Measurements from ENCODE around the gene APLF.
"Not testable (repeated sequence)": the region's sequence is repeated elsewhere in the genome, so short reads cannot be mapped to it uniquely, and the experiment has no call there.

APLF gene

GRCh38 chr2:68512326-68512725 lies 44.9 kb downstream of the APLF start:
- Histone ChIP-seq H3K36me3 (ENCODE audit: control insufficient read depth, insufficient read depth, low read length) (no peaks in the 10 kb centered on the region), H3K27ac (ENCODE audit: low read depth, low read length) (no peak overlapping the region), H3K27me3 (ENCODE audit: control insufficient read depth, insufficient read depth, low read length) (no peaks in the 10 kb centered on the region), H3K9me3 (ENCODE audit: control insufficient read depth, insufficient read depth, low read length) (no peaks in the 10 kb centered on the region), H3K9ac (ENCODE audit: low read depth, low read length) (no peak overlapping the region), H3K4me1 (ENCODE audit: control insufficient read depth, insufficient read depth, low read length) (no peaks in the 10 kb centered on the region), H3K4me3 (ENCODE audit: low read depth, low read length) (no peak overlapping the region)

- no peak overlapping the region for H3K27ac ChIP-seq (ENCODE audit: low read depth, low read length)
- no peaks in the 10 kb centered on the region for H3K36me3 ChIP-seq (ENCODE audit: control insufficient read depth, insufficient read depth, low read length)
- no peaks in the 10 kb centered on the region for H3K4me1 ChIP-seq (ENCODE audit: control insufficient read depth, insufficient read depth, low read length)
- no peaks in the 10 kb centered on the region for H3K27me3 ChIP-seq (ENCODE audit: control insufficient read depth, insufficient read depth, low read length)
- no peaks in the 10 kb centered on the region for H3K9me3 ChIP-seq (ENCODE audit: control insufficient read depth, insufficient read depth, low read length)
- no peak overlapping the region for H3K4me3 ChIP-seq (ENCODE audit: low read depth, low read length)
- H3K9ac ChIP-seq (ENCODE audit: low read depth, low read length), result no peak overlapping the region
Measured at GRCh38 chr2:68512966-68513365, 45.6 kb downstream of the APLF start.

GRCh38 chr2:68514316-68514929 lies 47.0 kb downstream of the APLF start:
- Histone ChIP-seq H3K4me3 (ENCODE audit: low read depth, low read length) (no peak overlapping the region), H3K27me3 (ENCODE audit: control insufficient read depth, insufficient read depth, low read length) (no peaks in the 10 kb centered on the region), H3K9ac (ENCODE audit: low read depth, low read length) (no peak overlapping the region), H3K4me1 (ENCODE audit: control insufficient read depth, insufficient read depth, low read length) (no peaks in the 10 kb centered on the region), H3K36me3 (ENCODE audit: control insufficient read depth, insufficient read depth, low read length) (no peaks in the 10 kb centered on the region), H3K27ac (ENCODE audit: low read depth, low read length) (no peak overlapping the region), H3K9me3 (ENCODE audit: control insufficient read depth, insufficient read depth, low read length) (no peaks in the 10 kb centered on the region)

- Histone ChIP-seq H3K9me3 (ENCODE audit: control insufficient read depth, insufficient read depth, low read length) (no peaks in the 10 kb centered on the region), H3K9ac (ENCODE audit: low read depth, low read length) (no peak overlapping the region), H3K27me3 (ENCODE audit: control insufficient read depth, insufficient read depth, low read length) (no peaks in the 10 kb centered on the region), H3K4me1 (ENCODE audit: control insufficient read depth, insufficient read depth, low read length) (no peaks in the 10 kb centered on the region), H3K36me3 (ENCODE audit: control insufficient read depth, insufficient read depth, low read length) (no peaks in the 10 kb centered on the region), H3K27ac (ENCODE audit: low read depth, low read length) (no peak overlapping the region), H3K4me3 (ENCODE audit: low read depth, low read length) (no peak overlapping the region)
Measured at GRCh38 chr2:68516051-68516955, 48.9 kb downstream of the APLF start.

GRCh38 chr2:68519236-68519635 lies 51.9 kb downstream of the APLF start:
- H3K27me3 ChIP-seq (ENCODE audit: control insufficient read depth, insufficient read depth, low read length), result no peaks in the 10 kb centered on the region
- no peak overlapping the region for H3K4me3 ChIP-seq (ENCODE audit: low read depth, low read length)
- no peaks in the 10 kb centered on the region for H3K4me1 ChIP-seq (ENCODE audit: control insufficient read depth, insufficient read depth, low read length)
- no peak overlapping the region for H3K27ac ChIP-seq (ENCODE audit: low read depth, low read length)
- no peaks in the 10 kb centered on the region for H3K36me3 ChIP-seq (ENCODE audit: control insufficient read depth, insufficient read depth, low read length)
- no peaks in the 10 kb centered on the region for H3K9me3 ChIP-seq (ENCODE audit: control insufficient read depth, insufficient read depth, low read length)
- no peak overlapping the region for H3K9ac ChIP-seq (ENCODE audit: low read depth, low read length)

GRCh38 chr2:68521037-68521436 lies 53.7 kb downstream of the APLF start:
- H3K27me3 ChIP-seq (ENCODE audit: control insufficient read depth, insufficient read depth, low read length), result no peaks in the 10 kb centered on the region
- H3K9me3 ChIP-seq (ENCODE audit: control insufficient read depth, insufficient read depth, low read length), result no peaks in the 10 kb centered on the region
- no peak overlapping the region for H3K4me3 ChIP-seq (ENCODE audit: low read depth, low read length)
- no peaks in the 10 kb centered on the region for H3K4me1 ChIP-seq (ENCODE audit: control insufficient read depth, insufficient read depth, low read length)
- H3K9ac ChIP-seq (ENCODE audit: low read depth, low read length), result no peak overlapping the region
- H3K27ac ChIP-seq (ENCODE audit: low read depth, low read length), result no peak overlapping the region
- no peaks in the 10 kb centered on the region for H3K36me3 ChIP-seq (ENCODE audit: control insufficient read depth, insufficient read depth, low read length)

- not testable (repeated sequence) for H3K27me3 ChIP-seq (ENCODE audit: control insufficient read depth, insufficient read depth, low read length)
Measured at GRCh38 chr2:68526943-68527342, 59.6 kb downstream of the APLF start.

GRCh38 chr2:68527343-68528081 lies 60.1 kb downstream of the APLF start:
- H3K36me3 ChIP-seq (ENCODE audit: control insufficient read depth, insufficient read depth, low read length); H3K4me1 ChIP-seq (ENCODE audit: control insufficient read depth, insufficient read depth, low read length); H3K9me3 ChIP-seq (ENCODE audit: control insufficient read depth, insufficient read depth, low read length); H3K27ac ChIP-seq (ENCODE audit: low read depth, low read length); H3K4me3 ChIP-seq (ENCODE audit: low read depth, low read length); H3K27me3 ChIP-seq (ENCODE audit: control insufficient read depth, insufficient read depth, low read length); H3K9ac ChIP-seq (ENCODE audit: low read depth, low read length): not testable (repeated sequence)

More at GRCh38 chr2:68526943-68527342, 59.6 kb downstream of the APLF start:
- not testable (repeated sequence) for H3K27ac ChIP-seq (ENCODE audit: low read depth, low read length); H3K36me3 ChIP-seq (ENCODE audit: control insufficient read depth, insufficient read depth, low read length); H3K4me3 ChIP-seq (ENCODE audit: low read depth, low read length); H3K9me3 ChIP-seq (ENCODE audit: control insufficient read depth, insufficient read depth, low read length); H3K9ac ChIP-seq (ENCODE audit: low read depth, low read length); H3K4me1 ChIP-seq (ENCODE audit: control insufficient read depth, insufficient read depth, low read length)

- not testable (repeated sequence) for H3K27ac ChIP-seq (ENCODE audit: low read depth, low read length); H3K27me3 ChIP-seq (ENCODE audit: control insufficient read depth, insufficient read depth, low read length); H3K36me3 ChIP-seq (ENCODE audit: control insufficient read depth, insufficient read depth, low read length); H3K4me1 ChIP-seq (ENCODE audit: control insufficient read depth, insufficient read depth, low read length); H3K4me3 ChIP-seq (ENCODE audit: low read depth, low read length); H3K9ac ChIP-seq (ENCODE audit: low read depth, low read length); H3K9me3 ChIP-seq (ENCODE audit: control insufficient read depth, insufficient read depth, low read length)
Measured at GRCh38 chr2:68529156-68529555, 61.8 kb downstream of the APLF start.

GRCh38 chr2:68529651-68530050 lies 62.3 kb downstream of the APLF start:
- H3K27me3 ChIP-seq (ENCODE audit: control insufficient read depth, insufficient read depth, low read length); H3K9ac ChIP-seq (ENCODE audit: low read depth, low read length); H3K4me1 ChIP-seq (ENCODE audit: control insufficient read depth, insufficient read depth, low read length); H3K9me3 ChIP-seq (ENCODE audit: control insufficient read depth, insufficient read depth, low read length); H3K4me3 ChIP-seq (ENCODE audit: low read depth, low read length); H3K36me3 ChIP-seq (ENCODE audit: control insufficient read depth, insufficient read depth, low read length); H3K27ac ChIP-seq (ENCODE audit: low read depth, low read length): not testable (repeated sequence)

- no peak overlapping the region for H3K9ac ChIP-seq (ENCODE audit: low read depth, low read length)
- no peaks in the 10 kb centered on the region for H3K9me3 ChIP-seq (ENCODE audit: control insufficient read depth, insufficient read depth, low read length)
- H3K4me3 ChIP-seq (ENCODE audit: low read depth, low read length), result no peak overlapping the region
- H3K27ac ChIP-seq (ENCODE audit: low read depth, low read length), result no peak overlapping the region
- no peaks in the 10 kb centered on the region for H3K4me1 ChIP-seq (ENCODE audit: control insufficient read depth, insufficient read depth, low read length)
- no peaks in the 10 kb centered on the region for H3K27me3 ChIP-seq (ENCODE audit: control insufficient read depth, insufficient read depth, low read length)
- H3K36me3 ChIP-seq (ENCODE audit: control insufficient read depth, insufficient read depth, low read length), result no peaks in the 10 kb centered on the region
Measured at GRCh38 chr2:68536000-68536399, 68.6 kb downstream of the APLF start.
